K562 (cell line): Measurements from ENCODE around the gene TMEM135. TPM values are rescaled to one million over a fixed set of nuclear protein-coding genes. Genes with fewer than 3 reads are reported as not detected.

Experiments
- ATAC-seq: fragments of 200-7000 bp; cut with Tn5 transposase; 3 replicates; pipeline ENCODE4 v1.9.1; 2020; ENCODE audit warnings: moderate library complexity
- BruUV-seq: library from RNA; stranded (reverse); fragments of 400-500 nt; replicated peaks from 2 replicates; lab custom pipeline; 2021; lab: Mats Ljungman, UMichigan
- CTCF ChIA-PET: fragments of 300-600 bp; formaldehyde crosslinking; extraction: SDS; loops from one replicate; lab custom pipeline; 2021; ENCODE audit warnings: low intra/inter-chr PET ratio; lab: Yijun Ruan, JAX
- POLR2A ChIA-PET: fragments of 300-600, 350-650 bp; sonication (Branson Sonifier 250); formaldehyde crosslinking; extraction: SDS; loops from one replicate; lab custom pipeline; 2021; ENCODE audit warnings: antibody characterized with exemption, inconsistent platforms; lab: Yijun Ruan, JAX
- DNase-seq, 4 experiments: peaks; one replicate each; pipeline versions ENCODE4 v3.0.0 to v3.0.0-alpha.2; 2011 to 2018; ENCODE audit warnings: low spot score in 3 of 4, mixed read lengths in 3 of 4; ENCODE audit errors: extremely low read depth in 1 of 4
- FAIRE-seq: peaks from 2 replicates; lab custom pipeline; 2011; peaks lifted over from hg19 to GRCh38; lab: Jason Lieb, UNC
- H2AFZ ChIP-seq: 2 replicates; pipeline ENCODE4 v1.6.0; 2011; ENCODE audit warnings: low read depth, low read length, control low read depth, inconsistent platforms
- H3K27ac ChIP-seq: fragments of 200-600 bp; 3 replicates; pipeline ENCODE4 v1.8.0; 2011; ENCODE audit warnings: low read depth, mild to moderate bottlenecking, control low read depth, inconsistent platforms, low read length, moderate library complexity, mixed read lengths; ENCODE audit errors: extremely low read depth
- H3K27me3 ChIP-seq, 2 experiments: fragments of 300-600 bp in 1 of 2; 2 replicates in 1 of 2; 3 replicates in 1 of 2; pipeline versions ENCODE4 v1.6.0 to v1.8.0; 2011; ENCODE audit warnings: inconsistent platforms in 2 of 2, low read length in 2 of 2, mild to moderate bottlenecking in 1 of 2, mixed read lengths in 1 of 2, moderate library complexity in 1 of 2; ENCODE audit not compliant: control insufficient read depth in 2 of 2, insufficient read depth in 2 of 2
- H3K36me3 ChIP-seq: fragments of 300-600 bp; 3 replicates; pipeline ENCODE4 v1.8.0; 2011; ENCODE audit warnings: mild to moderate bottlenecking, low read length, inconsistent platforms; ENCODE audit not compliant: control insufficient read depth, insufficient read depth
- H3K4me1 ChIP-seq, 2 experiments: fragments of 200-600 bp in 1 of 2; replicated peaks in 1 of 2; 2 replicates in 1 of 2; 3 replicates in 1 of 2; pipeline versions ENCODE4 v1.5.1 to v1.8.0; 2011; ENCODE audit warnings: inconsistent platforms in 2 of 2, low read length in 2 of 2, mild to moderate bottlenecking in 1 of 2, mixed read lengths in 1 of 2, moderate library complexity in 1 of 2; ENCODE audit not compliant: control insufficient read depth in 2 of 2, insufficient read depth in 2 of 2
- H3K4me2 ChIP-seq: 2 replicates; pipeline ENCODE4 v1.6.1; 2011; ENCODE audit warnings: low read length, control low read depth, inconsistent platforms, mixed read lengths; ENCODE audit not compliant: insufficient read depth
- H3K4me3 ChIP-seq: fragments of 200-600 bp; sonication (generic), shearing (Covaris generic); 2 replicates; pipeline ENCODE4 v1.5.1; 2016; ENCODE audit warnings: control low read depth, inconsistent platforms
- H3K79me2 ChIP-seq: fragments of 200-600 bp; 3 replicates; pipeline ENCODE4 v1.8.0; 2011; ENCODE audit warnings: low read length, inconsistent platforms; ENCODE audit not compliant: control insufficient read depth, insufficient read depth
- H3K9ac ChIP-seq, 2 experiments: 2 replicates each; pipeline versions ENCODE4 v1.6.0 to v1.6.1; 2011; ENCODE audit warnings: low read depth in 2 of 2, low read length in 2 of 2, control low read depth in 1 of 2, inconsistent platforms in 1 of 2, mild to moderate bottlenecking in 1 of 2, mixed read lengths in 1 of 2; ENCODE audit not compliant: insufficient read depth in 1 of 2
- H3K9me1 ChIP-seq: one replicate; pipeline ENCODE4 v1.6.0; 2011; ENCODE audit warnings: inconsistent platforms, mild to moderate bottlenecking, low read length, moderate library complexity; ENCODE audit not compliant: control insufficient read depth, insufficient read depth
- H3K9me3 ChIP-seq: replicated peaks from 2 replicates; pipeline ENCODE4 v1.5.1; 2011; ENCODE audit warnings: low read depth, low read length, inconsistent platforms; ENCODE audit not compliant: control insufficient read depth, insufficient read depth
- H4K20me1 ChIP-seq: replicated peaks from 2 replicates; pipeline ENCODE4 v1.6.1; 2011; ENCODE audit warnings: low read length, inconsistent platforms, mixed read lengths; ENCODE audit not compliant: control insufficient read depth, insufficient read depth
- ATF7 ChIP-seq: fragments of 450-650 bp; IDR thresholded peaks from 2 replicates; pipeline ENCODE4 v1.7.1; 2014; ENCODE audit warnings: mild to moderate bottlenecking, moderate library complexity
- CAMTA2 ChIP-seq: fragments of 250-450 bp; sonication (Bioruptor Pico); conservative IDR thresholded peaks from 2 replicates; pipeline ENCODE4 v1.5.1; 2022
- CTBP1 ChIP-seq: fragments of 450-650 bp; IDR thresholded peaks from 2 replicates; pipeline ENCODE4 v1.6.1; 2016; ENCODE audit warnings: borderline replicate concordance
- FOS ChIP-seq: IDR thresholded peaks from 3 replicates; pipeline ENCODE4 v1.6.1; 2011; ENCODE audit not compliant: insufficient read length; ENCODE audit errors: extremely low read depth
- FOXM1 ChIP-seq, 2 experiments: fragments of 450-650 bp in 1 of 2; sonication (generic) in 1 of 2; formaldehyde crosslinking in 1 of 2; IDR thresholded peaks; 2 replicates each; pipeline versions ENCODE4 v1.6.1 to v1.9.0; 2017 to 2022; ENCODE audit warnings: low read depth in 2 of 2, mild to moderate bottlenecking in 2 of 2, missing genetic modification reagents in 1 of 2, moderate library complexity in 1 of 2
- GATA2 ChIP-seq: sonication (generic); formaldehyde crosslinking; IDR thresholded peaks from 2 replicates; pipeline ENCODE4 v1.4.0; 2020; ENCODE audit warnings: mild to moderate bottlenecking, missing genetic modification reagents
- ZFX ChIP-seq: sonication (generic); formaldehyde crosslinking; IDR thresholded peaks from 2 replicates; pipeline ENCODE4 v1.8.0; 2022; ENCODE audit warnings: mild to moderate bottlenecking, missing genetic modification reagents, moderate library complexity
- ZNF316 ChIP-seq: fragments of 450-650 bp; IDR thresholded peaks from 2 replicates; pipeline ENCODE4 v1.6.1; 2016
- ZNF655 ChIP-seq: fragments of 250-450 bp; sonication (Bioruptor Pico); IDR thresholded peaks from 2 replicates; pipeline ENCODE4 v1.5.0; 2021
- WGBS: fragments of 100-300 bp; shearing (Covaris generic); methylation state at CpG from one replicate; pipeline ENCODE4 v1.1.6; 2016; ENCODE audit warnings: low coverage, mixed read lengths; ENCODE audit not compliant: insufficient coverage; ENCODE audit errors: missing lambda C conversion rate; 5-methylcytosine and 5-hydroxymethylcytosine counted together
- in situ Hi-C: fragments of 300-500 bp; cut with MboI; formaldehyde crosslinking; loops from 4 replicates; pipeline ENCODE4 v1.15.0; 2018; ENCODE audit warnings: inconsistent platforms, mixed read lengths
- intact Hi-C: fragments of 100-400 bp; cut with micrococcal nuclease; formaldehyde crosslinking; loops from 2 replicates; pipeline ENCODE4 v1.14.2; 2022
- polyA plus RNA-seq, 8 experiments: library from polyadenylated mRNA; depleted of rRNA in 4 of 8; stranded (reverse) in 5 of 8; unstranded in 3 of 8; fragments of >200 nt; fragmentation: Nextera tagmentation in 2 of 8; fragmentation: Illumina TruSeq in 1 of 8; extraction: Ambion mirVana in 2 of 8; extraction: Trizol in 1 of 8; gene quantifications; 2 replicates each; pipeline versions ENCODE4 v1.2.1 to v1.2.3, GENCODE V29; 2011 to 2014; ENCODE audit warnings: inconsistent platforms in 1 of 8, missing spikeins in 1 of 8
- total RNA-seq, 7 experiments: library from RNA; depleted of rRNA in 6 of 7; stranded (reverse); fragments of >200 nt in 6 of 7; fragmentation: Illumina TruSeq in 2 of 7; extraction: Trizol in 2 of 7; gene quantifications; 2 replicates each; pipeline versions ENCODE4 v1.2.1 to v1.2.3, GENCODE V29; 2011 to 2021; ENCODE audit warnings: low replicate concordance in 1 of 7

The TMEM135 gene
- total and polyA plus RNA-seq, 9 of the 15 experiments (the other 6 are each of a cell fraction or from before 2014, with no cell fraction given), result 17.3 to 53.6 (median 24.9) TPM

DNA sequence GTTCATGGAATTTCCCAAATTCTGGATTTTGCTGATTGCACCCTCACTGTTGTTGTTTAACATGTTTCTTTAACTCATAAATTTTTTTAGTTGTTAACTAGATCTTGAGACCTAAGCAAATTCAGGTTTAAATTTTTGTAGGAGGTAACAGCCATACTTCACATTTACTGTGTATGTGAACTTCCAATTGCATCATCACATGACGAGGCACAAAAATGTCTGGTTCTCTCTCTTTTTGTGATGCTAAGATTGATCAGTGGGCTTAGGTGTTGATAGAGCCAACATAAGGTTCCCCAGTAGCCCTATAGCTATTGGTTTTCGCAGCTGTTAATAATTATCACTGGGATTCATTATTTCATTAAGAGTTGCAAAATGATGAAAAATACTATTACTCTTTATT, 277.5 kb downstream of the TMEM135 start (continued):
- TF ChIP-seq ATF7, result peak; percentile 25; the same call in 1 of the 2 replicates

- H4K20me1 ChIP-seq, result no peaks in the 10 kb centered on the region
- H3K27ac ChIP-seq, result no peak overlapping the region
- ChIA-PET CTCF (no interaction called here), POLR2A (interaction anchor here (0.7 to 1.7 kb wide), 4 partner anchors 10 to 332 kb away, joined by 3 to 5 read pairs (median 4); no protein-coding TSS in a partner anchor)
- H3K9me3 ChIP-seq, result no peaks in the 10 kb centered on the region
- H3K27me3 ChIP-seq, result no peaks in the 10 kb centered on the region
- no TSS peak for BruUV-seq
- H3K36me3 ChIP-seq, result peaks cover 4% of the 10 kb centered on the region; the same call in 1 of the 3 replicates
- no peaks in the 10 kb centered on the region for H3K79me2 ChIP-seq
- intact Hi-C loops, result no loop called here
- H3K9me1 ChIP-seq, result no peaks in the 10 kb centered on the region
- DNase-seq (no peak), ATAC-seq (peak; percentile 26; the same call in 1 of the 3 replicates), FAIRE-seq (no peak)
- no peak overlapping the region for H2AFZ ChIP-seq
- TF ChIP-seq GATA2 (CRISPR knock-in tag) (no peak), ZNF316 (peak; percentile 4; the same call in 1 of the 2 replicates), ZFX (CRISPR knock-in tag) (no peak)
- H3K4me3 ChIP-seq, result no peak overlapping the region
- H3K9ac ChIP-seq, result no peak overlapping the region
- H3K4me2 ChIP-seq, result no peak overlapping the region
- in situ Hi-C loops, result no loop called here
- H3K4me1 ChIP-seq, result no peaks in the 10 kb centered on the region
Observed at GRCh38 chr11:87316491-87316890, 278.8 kb downstream of the TMEM135 start.

DNA sequence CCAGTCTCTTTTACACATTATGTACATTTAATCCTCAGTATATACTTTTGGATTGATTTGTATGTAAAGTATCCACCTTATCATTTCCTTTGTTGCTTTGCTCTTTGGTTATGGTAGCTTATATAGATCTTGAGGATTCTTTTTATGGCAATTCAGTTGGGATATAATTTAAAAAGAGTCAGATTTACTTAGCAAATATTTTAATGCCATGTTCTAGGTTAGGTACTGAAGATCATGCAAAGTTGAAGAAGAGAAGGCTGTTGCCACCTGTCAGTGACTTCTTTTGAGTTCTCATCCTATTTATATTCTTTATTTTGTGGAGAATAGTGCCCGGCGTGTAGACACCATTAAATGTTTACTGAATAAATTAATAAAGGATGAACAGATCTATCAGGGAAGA, 279.7 kb downstream of the TMEM135 start:
- Histone ChIP-seq H4K20me1 (no peaks in the 10 kb centered on the region), H3K4me2 (no peak overlapping the region), H3K27me3 (no peaks in the 10 kb centered on the region), H3K9me3 (no peaks in the 10 kb centered on the region), H3K9me1 (no peaks in the 10 kb centered on the region), H3K27ac (no peak overlapping the region), H3K4me3 (no peak overlapping the region), H2AFZ (no peak overlapping the region), H3K79me2 (no peaks in the 10 kb centered on the region), H3K4me1 (no peaks in the 10 kb centered on the region), H3K9ac (no peak overlapping the region), H3K36me3 (peaks cover 12% of the 10 kb centered on the region; the same call in 2 of the 3 replicates)
- ChIA-PET POLR2A (interaction anchor here (1.2 kb wide), 1 partner anchor 13 kb away, joined by 3 read pairs; no protein-coding TSS in a partner anchor), CTCF (no interaction called here)
- BruUV-seq, result no TSS peak
- 81% methylated on average over 2 of the region's 2 CpGs for WGBS
- in situ Hi-C loops (no loop called here), intact Hi-C loops (no loop called here)
- no peak for ATAC-seq
- DNase-seq, result no peak
- no peak for FAIRE-seq
- TF ChIP-seq CAMTA2 (no peak), FOXM1 (IDR thresholded peaks at IDR 0.05; ENCODE audit: low read depth) (no peak), FOXM1 (CRISPR knock-in tag; IDR thresholded peaks at IDR 0.05; ENCODE audit: low read depth) (no peak), CTBP1 (no peak), ZNF655 (CRISPR knock-in tag) (no peak), FOS (no peak)
